Fibroblast of lung (primary cell): ENCODE measurements around the gene DMRTC2.

ENCODE experiments used
- EZH2 ChIP-seq: IDR thresholded peaks from 2 replicates; pipeline ENCODE4 v1.5.1; 2012; ENCODE audit warnings: low read length, control low read depth, mild to moderate bottlenecking; ENCODE audit errors: missing control alignments
- TF ChIP-seq, protein P1 (sequence below), 2 donors: IDR thresholded peaks in 1 of 2; conservative IDR thresholded peaks in 1 of 2; 1 replicate in 1 of 2; 2 replicates in 1 of 2; pipeline ENCODE4 v1.5.1; 2011 to 2012; ENCODE audit warnings: low read length in 2 of 2, control low read depth in 1 of 2, inconsistent platforms in 1 of 2, low read depth in 1 of 2, mild to moderate bottlenecking in 1 of 2

DNA sequence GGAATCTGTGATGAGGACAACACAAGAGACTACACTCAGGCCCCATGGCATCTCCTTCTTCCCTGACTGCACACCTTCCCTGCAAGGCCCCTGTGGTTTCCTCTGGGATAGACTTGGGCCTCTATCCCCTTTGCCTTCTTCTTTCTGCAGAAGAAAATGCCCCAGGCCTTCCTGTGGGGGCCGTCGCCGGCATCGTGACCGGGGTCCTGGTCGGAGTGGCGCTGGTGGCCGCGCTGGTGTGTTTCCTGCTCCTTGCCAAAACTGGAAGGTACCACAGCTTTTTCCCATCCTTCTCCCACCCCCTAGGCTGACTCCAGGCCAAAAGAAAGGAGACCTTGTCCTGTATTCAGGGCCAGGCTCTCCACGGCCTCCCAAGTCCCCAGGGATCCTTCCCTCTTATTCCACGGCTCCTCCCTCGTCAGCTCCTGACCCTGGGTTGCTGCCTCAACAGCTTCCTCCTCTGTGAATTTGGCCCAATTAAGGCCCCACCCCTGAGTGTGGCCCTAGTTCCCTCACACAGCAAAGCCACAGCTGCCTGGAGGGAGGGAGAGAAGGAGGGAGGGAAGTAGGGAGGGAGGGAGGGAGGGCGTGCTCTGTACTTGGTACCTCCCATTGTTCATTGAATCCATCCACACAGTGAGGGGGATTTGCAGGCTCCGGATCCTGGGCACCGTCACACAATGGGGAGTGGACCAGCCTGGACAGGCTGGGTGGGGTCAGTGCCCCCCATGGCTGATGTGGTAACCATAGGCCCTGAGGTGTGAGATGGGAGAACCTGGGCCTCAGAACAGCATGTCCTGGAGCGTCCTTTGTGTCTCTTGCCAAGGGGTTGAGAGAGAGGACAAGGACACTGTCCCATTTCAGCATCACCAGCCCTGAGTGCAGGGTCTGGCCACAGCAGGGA lies 35.9 kb upstream of the DMRTC2 start:
- TF ChIP-seq, protein P1, sequence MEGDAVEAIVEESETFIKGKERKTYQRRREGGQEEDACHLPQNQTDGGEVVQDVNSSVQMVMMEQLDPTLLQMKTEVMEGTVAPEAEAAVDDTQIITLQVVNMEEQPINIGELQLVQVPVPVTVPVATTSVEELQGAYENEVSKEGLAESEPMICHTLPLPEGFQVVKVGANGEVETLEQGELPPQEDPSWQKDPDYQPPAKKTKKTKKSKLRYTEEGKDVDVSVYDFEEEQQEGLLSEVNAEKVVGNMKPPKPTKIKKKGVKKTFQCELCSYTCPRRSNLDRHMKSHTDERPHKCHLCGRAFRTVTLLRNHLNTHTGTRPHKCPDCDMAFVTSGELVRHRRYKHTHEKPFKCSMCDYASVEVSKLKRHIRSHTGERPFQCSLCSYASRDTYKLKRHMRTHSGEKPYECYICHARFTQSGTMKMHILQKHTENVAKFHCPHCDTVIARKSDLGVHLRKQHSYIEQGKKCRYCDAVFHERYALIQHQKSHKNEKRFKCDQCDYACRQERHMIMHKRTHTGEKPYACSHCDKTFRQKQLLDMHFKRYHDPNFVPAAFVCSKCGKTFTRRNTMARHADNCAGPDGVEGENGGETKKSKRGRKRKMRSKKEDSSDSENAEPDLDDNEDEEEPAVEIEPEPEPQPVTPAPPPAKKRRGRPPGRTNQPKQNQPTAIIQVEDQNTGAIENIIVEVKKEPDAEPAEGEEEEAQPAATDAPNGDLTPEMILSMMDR (conservative IDR thresholded peaks at IDR 0.05 in 1 of 2, IDR thresholded peaks at IDR 0.05 in 1 of 2; ENCODE audit: low read depth in 1 of 2, low read length in 2 of 2) = no peak
- no peak for TF ChIP-seq EZH2
